Activated CD4-positive, CD25-positive, alpha-beta regulatory T cell treated with anti-CD3 and anti-CD28 coated beads, Interleukin-2, amount 50 U/mL, for 24 hours (primary cell): ENCODE measurements around the gene C1QTNF6.

Source experiments
- ATAC-seq, 2 donors: fragments of 150-1000 bp; cut with Tn5 transposase; one replicate each; pipeline ENCODE4 v1.10.0; 2021; ENCODE audit warnings: mild to moderate bottlenecking in 1 of 2, moderate library complexity in 1 of 2

The C1QTNF6 gene

GRCh38 chr22:37190262-37190780 lies 2.3 kb upstream of the C1QTNF6 start:
- ATAC-seq = no peak

DNA sequence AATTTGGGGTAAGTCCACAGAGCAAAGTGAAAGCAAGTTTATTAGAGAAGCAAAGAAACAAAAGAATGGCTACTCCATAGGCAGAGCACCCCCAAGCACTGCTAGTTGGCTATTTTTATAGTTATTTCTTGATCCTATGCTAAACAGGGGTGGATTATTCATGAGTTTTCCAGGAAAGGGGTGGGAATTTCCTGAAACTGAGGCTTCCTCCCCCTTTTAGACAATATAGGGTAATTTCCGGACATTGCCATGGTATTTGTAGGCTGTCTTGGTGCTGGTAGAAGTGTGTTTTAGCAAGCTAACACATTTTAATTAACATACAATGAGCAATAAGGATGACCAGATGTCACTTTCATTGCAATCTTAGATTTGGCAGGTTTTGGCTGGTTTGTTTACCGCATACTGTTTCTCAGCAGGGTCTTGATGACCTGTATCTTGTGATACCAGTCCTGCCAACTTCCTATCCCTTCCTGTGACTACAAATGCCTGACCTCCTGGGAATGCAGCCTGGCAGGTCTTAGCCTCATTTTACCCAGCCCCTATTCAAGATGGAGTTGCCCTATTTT lies 937 bp upstream of the C1QTNF6 start:
- ATAC-seq = peak; percentile 19 to 21

DNA sequence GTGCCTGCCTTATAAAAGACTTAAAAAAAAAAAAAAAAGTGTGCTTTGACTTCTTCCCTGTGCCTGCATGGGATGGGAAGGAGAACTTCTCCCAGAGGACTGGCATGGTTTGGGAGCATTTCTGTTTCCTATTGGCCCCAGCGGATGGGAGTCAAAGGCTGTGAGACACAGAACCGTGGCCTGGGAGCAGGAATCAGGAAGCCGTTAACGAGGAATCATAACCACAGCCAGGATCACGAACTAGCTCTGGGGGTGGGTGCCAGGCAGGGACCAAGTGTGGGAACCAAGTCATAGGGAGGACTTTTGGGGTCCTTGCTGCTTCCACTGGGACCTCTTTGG lies 526 bp downstream of the C1QTNF6 start:
- ATAC-seq = no peak

DNA sequence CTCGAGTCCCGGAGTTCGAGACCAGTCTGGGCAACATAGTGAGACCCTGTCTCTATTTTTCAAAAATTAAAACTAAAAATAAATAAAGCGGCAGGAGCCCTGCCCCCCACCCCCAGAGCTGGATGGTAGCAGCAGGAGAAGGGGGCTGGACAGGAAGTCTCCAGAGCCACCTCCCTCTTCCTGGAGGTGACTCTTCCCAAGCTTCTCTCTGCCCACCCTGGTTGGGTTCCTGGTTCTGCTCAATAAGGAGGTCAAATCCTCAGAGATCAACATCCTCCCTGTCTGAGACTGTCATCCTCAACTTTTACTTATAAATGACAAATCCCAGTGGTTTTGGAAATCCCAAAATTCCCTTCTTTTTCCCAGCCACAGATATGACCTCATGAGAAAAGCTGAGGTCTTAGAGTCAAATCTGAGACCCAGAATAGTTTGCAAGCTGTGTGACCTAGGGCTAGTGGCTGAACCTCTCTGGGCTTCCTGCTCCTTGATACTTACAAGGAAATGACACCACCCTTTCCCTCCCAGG lies 987 bp downstream of the C1QTNF6 start:
- ATAC-seq = no peak

DNA sequence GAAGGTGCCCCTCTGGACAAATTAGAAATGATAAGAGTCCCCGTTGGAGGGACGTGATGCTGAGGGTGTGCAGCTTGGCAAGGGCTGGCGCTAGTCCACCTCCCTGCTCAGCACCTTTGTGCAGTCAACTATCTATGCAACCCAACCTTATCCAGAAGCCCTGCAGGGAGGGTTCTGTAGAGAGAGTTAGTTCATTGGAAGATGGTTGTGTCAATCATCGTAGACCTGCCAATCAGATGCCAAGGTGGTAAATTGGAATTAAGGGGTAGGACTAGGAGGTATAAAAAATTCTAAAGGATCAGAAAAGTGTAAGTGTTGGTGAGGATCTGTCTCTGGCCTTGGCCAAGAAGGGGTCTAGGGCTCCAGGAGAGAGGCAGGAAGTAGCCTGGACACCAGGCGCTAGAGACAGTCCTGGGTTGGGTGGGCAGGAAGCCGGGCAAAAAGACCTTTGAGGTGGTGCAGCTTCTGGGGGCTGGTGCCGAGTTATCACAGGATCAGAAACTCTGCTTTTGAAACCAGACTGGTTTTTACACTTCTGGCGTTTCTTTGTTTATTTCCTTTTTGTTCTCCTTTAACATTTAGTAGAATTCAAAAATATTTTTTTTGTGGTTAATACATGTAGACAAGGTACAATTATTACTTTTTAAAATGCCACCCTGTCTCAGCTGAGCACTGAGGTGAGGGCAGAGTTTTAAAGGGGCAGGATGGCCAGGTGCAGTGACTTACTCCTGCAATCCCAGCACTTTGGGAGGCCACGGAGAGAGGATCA lies 1.6 kb downstream of the C1QTNF6 start:
- ATAC-seq = peak; percentile 66 to 67

GRCh38 chr22:37185646-37186227 lies 2.3 kb downstream of the C1QTNF6 start:
- no peak for ATAC-seq

DNA sequence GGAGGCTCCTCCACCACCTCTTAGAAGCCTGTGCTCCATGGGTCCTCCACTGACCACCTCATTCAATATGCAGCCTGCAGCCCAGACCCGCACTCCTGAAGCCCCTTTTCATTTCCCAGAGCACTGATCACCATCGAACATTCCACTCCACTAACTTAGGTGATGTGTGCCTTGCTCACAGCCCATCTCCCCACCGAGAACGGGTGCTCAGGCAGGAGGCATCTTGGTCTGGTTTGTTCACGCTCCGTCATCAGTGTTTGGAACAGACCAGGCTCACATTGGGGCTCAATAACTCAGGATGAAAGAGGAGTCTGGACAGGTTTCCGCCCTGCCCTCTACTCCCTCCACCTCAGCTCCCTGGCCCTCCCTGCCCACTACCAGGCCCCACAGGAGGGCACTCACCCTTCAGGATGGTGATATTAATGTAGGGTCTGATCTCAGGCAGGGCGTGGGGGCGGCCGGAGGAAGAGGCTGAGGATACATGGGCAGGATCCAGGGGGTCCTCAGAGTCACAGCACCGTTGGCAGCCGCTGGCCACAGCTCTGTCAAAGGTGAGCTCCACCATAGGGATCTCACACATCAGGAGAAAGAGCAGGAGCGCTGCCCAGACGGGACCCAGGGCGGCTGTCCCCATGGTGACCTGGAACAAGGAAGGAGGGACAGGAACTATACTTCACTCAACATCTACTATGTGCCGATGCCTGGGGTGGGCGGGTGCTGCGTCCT lies 3.1 kb downstream of the C1QTNF6 start:
- no peak for ATAC-seq

GRCh38 chr22:37184380-37184755 lies 3.7 kb downstream of the C1QTNF6 start:
- ATAC-seq = no peak

GRCh38 chr22:37183432-37184379 lies 4.3 kb downstream of the C1QTNF6 start:
- ATAC-seq = no peak

GRCh38 chr22:37182949-37183245 lies 5.2 kb downstream of the C1QTNF6 start:
- peak; percentile 20 to 26 for ATAC-seq

DNA sequence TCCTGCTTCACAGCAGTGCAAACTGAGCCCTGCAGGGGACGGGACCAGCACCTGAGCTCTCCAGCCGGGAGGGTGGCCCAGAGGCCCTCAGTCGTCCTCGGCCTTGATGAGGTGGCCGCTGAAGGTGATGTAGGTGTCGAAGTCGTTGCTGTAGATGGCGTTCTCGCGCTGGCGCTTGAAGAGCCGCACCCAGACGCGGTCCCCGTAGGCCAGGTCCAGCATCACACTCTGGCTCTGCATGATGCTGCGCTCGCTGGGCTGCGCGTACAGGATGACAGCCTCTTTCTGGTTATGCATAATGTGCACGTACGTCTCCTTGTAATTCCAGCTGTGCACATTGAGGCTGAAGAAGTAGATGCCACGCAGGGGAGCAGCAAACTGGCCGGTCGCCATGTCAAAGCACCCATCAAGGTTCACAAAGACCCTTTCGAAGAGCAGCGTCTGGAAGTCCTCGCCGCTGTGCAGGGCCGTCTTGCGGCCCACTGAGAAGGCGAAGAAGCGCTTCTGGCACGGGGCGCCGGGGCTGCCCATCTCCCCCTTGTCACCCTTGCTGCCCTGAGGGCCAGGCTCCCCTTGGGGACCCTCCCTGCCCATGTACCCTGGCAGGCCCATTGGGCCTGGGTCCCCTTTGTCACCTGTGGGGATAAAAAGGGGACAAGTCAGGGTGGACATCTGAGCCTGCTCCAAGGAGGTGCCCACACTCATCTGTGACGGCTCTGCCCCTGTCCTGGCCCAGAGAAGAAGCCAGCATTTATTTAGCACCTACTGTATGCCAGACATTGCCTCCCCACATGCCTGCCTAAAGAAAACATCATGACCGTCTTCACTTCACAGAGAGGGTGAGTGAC lies 5.7 kb downstream of the C1QTNF6 start:
- no peak for ATAC-seq

DNA sequence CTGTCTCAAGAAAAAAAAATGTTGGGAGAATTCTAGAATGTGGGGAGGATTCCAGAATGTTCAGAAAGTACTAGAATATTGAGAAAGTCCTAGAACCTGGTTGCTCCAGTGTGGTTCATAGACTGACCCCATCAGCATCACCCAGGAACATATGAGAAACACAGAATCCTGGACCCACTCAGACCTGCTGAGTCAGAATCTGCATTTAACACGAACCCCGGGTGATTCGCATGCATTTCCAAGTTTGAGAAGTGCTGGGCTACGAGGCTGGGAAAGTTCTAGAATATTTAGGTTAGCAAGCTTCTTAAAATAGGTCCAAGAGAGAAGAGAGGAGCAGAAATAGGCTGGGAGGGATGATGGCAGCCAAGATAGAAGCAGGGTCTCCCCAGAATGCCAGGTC lies 6.4 kb downstream of the C1QTNF6 start:
- no peak for ATAC-seq

DNA sequence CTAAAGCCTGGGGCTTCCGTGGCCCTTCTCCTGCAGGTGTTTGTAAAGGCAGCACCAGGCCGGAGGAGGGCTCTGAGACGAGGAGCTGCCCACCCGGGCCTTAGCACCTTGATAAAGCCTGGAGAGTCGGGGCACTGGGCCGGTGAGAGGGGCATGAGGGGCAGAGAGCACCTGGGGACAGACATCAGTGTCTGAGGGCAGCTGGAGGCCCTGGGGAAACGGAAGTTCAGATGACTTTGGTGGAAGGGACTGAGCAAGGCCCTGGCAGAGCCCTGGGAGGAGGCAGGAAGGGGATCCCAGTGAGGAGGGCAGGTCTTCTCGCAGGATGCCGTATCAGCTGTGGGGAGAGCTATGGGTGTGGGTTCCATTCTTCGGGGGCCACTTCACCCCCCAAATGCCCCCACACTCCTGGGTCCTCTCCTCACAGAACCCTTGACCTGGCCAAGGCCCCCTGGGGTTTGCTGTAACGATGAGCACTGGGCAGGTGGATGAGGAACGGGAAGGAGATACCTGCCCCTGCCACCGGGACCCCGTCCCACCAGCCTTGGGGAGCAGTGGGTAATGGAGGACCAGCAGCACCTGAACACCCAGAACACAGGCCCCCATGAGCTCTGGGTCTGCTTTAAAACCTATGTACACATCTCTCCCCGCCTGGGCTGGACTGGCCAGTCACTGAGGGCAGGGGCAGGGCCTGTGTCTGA lies 7.4 kb downstream of the C1QTNF6 start:
- no peak for ATAC-seq

DNA sequence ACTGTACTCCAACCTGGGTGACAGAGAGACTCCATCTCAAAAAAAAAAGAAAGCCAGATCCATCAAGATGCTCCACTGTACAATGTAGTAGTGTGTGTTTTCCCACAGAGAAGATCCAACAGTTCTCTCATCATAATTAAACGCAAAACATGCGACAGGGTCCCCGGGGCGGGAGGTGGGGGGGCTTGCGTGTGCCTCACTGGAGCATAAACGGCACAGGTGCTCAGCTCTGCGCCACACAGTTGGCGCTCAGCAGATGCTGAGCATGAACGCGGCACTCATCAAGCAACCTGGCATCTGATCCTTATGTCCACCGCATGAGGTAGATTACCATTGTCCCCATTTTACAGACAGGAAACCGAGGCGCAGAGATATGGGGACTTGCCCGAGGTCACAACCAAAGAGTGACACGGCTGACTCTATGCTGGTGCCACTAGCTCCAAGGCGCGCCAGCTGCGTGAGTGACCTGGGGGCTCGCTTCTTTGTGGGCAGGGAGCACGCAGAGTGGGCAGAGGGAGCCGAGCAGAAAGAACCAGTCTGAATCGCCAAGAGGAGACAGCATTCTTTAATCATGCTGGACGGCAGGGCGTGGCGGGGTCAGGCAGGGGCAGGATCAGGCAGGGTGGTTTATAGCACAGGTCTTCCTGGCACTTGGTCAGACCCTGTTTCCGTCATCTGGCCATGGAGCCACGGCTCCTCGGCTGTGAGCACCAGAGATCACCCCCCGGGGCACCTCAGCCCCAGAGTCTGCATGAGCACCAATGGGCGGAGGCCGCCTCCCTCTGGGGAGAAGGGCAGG lies 8.2 kb downstream of the C1QTNF6 start:
- ATAC-seq = no peak

- ATAC-seq = no peak
Observed at GRCh38 chr22:37179126-37179470, 8.9 kb downstream of the C1QTNF6 start.

GRCh38 chr22:37178350-37179125 lies 9.5 kb downstream of the C1QTNF6 start:
- no peak for ATAC-seq

- ATAC-seq = no peak
Observed at GRCh38 chr22:37177755-37178154, 10.3 kb downstream of the C1QTNF6 start.

- no peak for ATAC-seq
Observed at GRCh38 chr22:37177221-37177620, 10.8 kb downstream of the C1QTNF6 start.

- ATAC-seq = peak; percentile 81 to 82
Observed at GRCh38 chr22:37176464-37177061, 11.5 kb downstream of the C1QTNF6 start.
